ENCODE measurements around the gene FPR2. TPM values are rescaled to one million over a fixed set of nuclear protein-coding genes. Genes with fewer than 3 reads are reported as not detected.
"Not testable (repeated sequence)": the region's sequence is repeated elsewhere in the genome, so short reads cannot be mapped to it uniquely, and the experiment has no call there.

The FPR2 gene
- total and polyA plus RNA-seq, 2 donors (not counting 3 experiments of a cell fraction or from before 2014, with no cell fraction given), result not detected

DNA sequence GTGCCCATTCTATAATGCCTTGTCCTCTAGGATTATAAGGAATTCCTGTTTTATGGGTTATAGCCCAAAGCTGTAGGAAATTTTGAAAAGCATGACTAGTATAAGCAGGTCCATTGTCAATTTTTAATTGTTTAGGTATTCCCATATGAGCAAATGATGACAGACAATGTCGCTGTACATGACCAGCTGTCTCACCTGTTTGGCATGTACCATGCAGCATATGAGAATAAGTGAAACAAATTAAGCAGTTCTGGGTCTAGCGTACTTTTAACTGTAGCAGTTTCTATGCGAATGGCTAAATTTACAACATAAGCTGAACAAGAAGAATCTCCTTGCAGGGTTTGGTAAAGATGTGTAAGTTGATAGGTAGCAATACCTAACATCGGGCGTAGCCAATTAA lies 45.6 kb downstream of the FPR2 start:
- POLR2A ChIA-PET, result not testable (repeated sequence)

DNA sequence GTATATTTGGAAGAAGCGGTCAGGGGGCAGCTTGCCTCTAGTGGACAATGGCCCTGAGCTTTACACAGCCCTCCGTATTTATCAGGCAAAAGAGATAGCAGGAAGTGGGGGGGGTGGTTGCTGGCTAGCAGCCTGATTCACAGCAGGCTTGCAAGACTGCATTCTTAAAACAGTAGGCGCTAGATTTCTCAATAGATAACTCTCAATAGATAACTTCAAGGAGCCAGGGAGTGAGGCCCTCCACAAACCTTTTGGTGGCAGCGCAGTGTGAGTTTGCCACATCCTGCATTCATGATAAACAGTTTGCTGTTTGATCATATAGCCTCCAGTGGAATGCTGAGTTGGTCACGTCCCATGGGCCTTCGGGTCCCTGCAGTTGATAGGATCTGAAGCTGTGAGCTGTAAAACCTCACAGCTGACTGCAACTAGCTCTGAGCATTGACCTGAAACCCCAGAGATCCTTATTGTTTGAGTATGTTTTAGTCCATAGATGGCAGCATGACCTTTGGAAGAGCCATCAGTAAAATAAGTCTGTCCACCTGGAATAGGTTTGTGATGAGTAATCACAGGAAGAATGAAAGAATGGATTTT lies 46.2 kb downstream of the FPR2 start:
- Histone ChIP-seq H2AFZ (ENCODE audit: low read depth, low read length) (no peak overlapping the region), H3K79me2 (ENCODE audit: control insufficient read depth, insufficient read depth, low read length) (no peaks in the 10 kb centered on the region), H3K9me3 (replicated peaks; ENCODE audit: control insufficient read depth, insufficient read depth, low read length) (no peaks in the 10 kb centered on the region), H3K9ac (replicated peaks; ENCODE audit: extremely low read depth, insufficient read depth, low read length) (no peak overlapping the region), H3K27ac (ENCODE audit: insufficient read depth, low read depth, low read length) (no peak overlapping the region), H3K36me3 (ENCODE audit: control insufficient read depth in 2 of 2, extremely low read depth in 1 of 2, insufficient read depth in 2 of 2, low read length in 2 of 2) (no peaks in the 10 kb centered on the region), H3K4me1 (ENCODE audit: control insufficient read depth, extremely low read depth, insufficient read depth, low read length) (no peaks in the 10 kb centered on the region), H3K27me3 (ENCODE audit: control insufficient read depth in 2 of 2, insufficient read depth in 2 of 2, low read length in 2 of 2) (no peaks in the 10 kb centered on the region), H3K4me3 (replicated peaks in 1 of 3; ENCODE audit: insufficient read depth in 1 of 3, low read depth in 1 of 3, low read length in 3 of 3) (no peak overlapping the region), H4K20me1 (replicated peaks; ENCODE audit: control insufficient read depth, extremely low read depth, insufficient read depth, low read length) (no peaks in the 10 kb centered on the region), H3K9me1 (replicated peaks; ENCODE audit: control insufficient read depth, extremely low read depth, insufficient read depth, low read length) (no peaks in the 10 kb centered on the region), H3K4me2 (ENCODE audit: insufficient read depth, low read length) (no peak overlapping the region)
- intact Hi-C loops (cut with micrococcal nuclease), result no loop called here
- TF ChIP-seq JUN (IDR thresholded peaks at IDR 0.05; ENCODE audit: borderline replicate concordance, insufficient read depth, insufficient read length, low read depth) (no peak), GATA2 (IDR thresholded peaks at IDR 0.05; ENCODE audit: insufficient read depth, insufficient read length, low read depth, low read length) (no peak), FOS (IDR thresholded peaks at IDR 0.05; ENCODE audit: borderline replicate concordance, insufficient read depth, low read length) (no peak), POLR2A (IDR thresholded peaks at IDR 0.05; ENCODE audit: low read depth, low read length) (no peak), EZH2 (IDR thresholded peaks at IDR 0.05; ENCODE audit: borderline replicate concordance, low read depth, low read length, severe bottlenecking) (no peak), POLR2AphosphoS5 (IDR thresholded peaks at IDR 0.05; ENCODE audit: insufficient read depth, low read depth, low read length) (no peak), MYC (IDR thresholded peaks at IDR 0.05; ENCODE audit: low read depth, low read length) (no peak)
- TF ChIP-seq, protein P1, sequence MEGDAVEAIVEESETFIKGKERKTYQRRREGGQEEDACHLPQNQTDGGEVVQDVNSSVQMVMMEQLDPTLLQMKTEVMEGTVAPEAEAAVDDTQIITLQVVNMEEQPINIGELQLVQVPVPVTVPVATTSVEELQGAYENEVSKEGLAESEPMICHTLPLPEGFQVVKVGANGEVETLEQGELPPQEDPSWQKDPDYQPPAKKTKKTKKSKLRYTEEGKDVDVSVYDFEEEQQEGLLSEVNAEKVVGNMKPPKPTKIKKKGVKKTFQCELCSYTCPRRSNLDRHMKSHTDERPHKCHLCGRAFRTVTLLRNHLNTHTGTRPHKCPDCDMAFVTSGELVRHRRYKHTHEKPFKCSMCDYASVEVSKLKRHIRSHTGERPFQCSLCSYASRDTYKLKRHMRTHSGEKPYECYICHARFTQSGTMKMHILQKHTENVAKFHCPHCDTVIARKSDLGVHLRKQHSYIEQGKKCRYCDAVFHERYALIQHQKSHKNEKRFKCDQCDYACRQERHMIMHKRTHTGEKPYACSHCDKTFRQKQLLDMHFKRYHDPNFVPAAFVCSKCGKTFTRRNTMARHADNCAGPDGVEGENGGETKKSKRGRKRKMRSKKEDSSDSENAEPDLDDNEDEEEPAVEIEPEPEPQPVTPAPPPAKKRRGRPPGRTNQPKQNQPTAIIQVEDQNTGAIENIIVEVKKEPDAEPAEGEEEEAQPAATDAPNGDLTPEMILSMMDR (IDR thresholded peaks at IDR 0.05; ENCODE audit: extremely low read depth in 1 of 2, insufficient read depth in 1 of 2, low read depth in 1 of 2, low read length in 2 of 2), result no peak
- TF ChIP-seq, protein P2, sequence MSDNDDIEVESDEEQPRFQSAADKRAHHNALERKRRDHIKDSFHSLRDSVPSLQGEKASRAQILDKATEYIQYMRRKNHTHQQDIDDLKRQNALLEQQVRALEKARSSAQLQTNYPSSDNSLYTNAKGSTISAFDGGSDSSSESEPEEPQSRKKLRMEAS (IDR thresholded peaks at IDR 0.05; ENCODE audit: insufficient read depth, insufficient read length), result no peak
- BruUV-seq (replicated peaks), result no TSS peak
- ChIA-PET CTCF (interaction anchor here (1.2 kb wide), 1 partner anchor 10 kb away, joined by 3 read pairs; no protein-coding TSS in a partner anchor), POLR2A (no interaction called here)
- no peak for DNase-seq (ENCODE audit: low read depth, low spot score)
- no peak for FAIRE-seq
- dilution Hi-C loops (cut with MboI; ENCODE audit: extremely low pct_ligation_motif_present, low sequenced_read_pairs), result no loop called here

More for the DNA sequence above, 45.6 kb downstream of the FPR2 start:
- BruUV-seq (replicated peaks); H3K27ac ChIP-seq (ENCODE audit: insufficient read depth, low read depth, low read length); intact Hi-C loops (cut with micrococcal nuclease); H3K4me3 ChIP-seq (replicated peaks in 1 of 3; ENCODE audit: insufficient read depth in 1 of 3, low read depth in 1 of 3, low read length in 3 of 3); H2AFZ ChIP-seq (ENCODE audit: low read depth, low read length); H3K4me1 ChIP-seq (ENCODE audit: control insufficient read depth, extremely low read depth, insufficient read depth, low read length); H3K27me3 ChIP-seq (ENCODE audit: control insufficient read depth in 2 of 2, insufficient read depth in 2 of 2, low read length in 2 of 2); H4K20me1 ChIP-seq (replicated peaks; ENCODE audit: control insufficient read depth, extremely low read depth, insufficient read depth, low read length); H3K9ac ChIP-seq (replicated peaks; ENCODE audit: extremely low read depth, insufficient read depth, low read length); H3K36me3 ChIP-seq (ENCODE audit: control insufficient read depth in 2 of 2, extremely low read depth in 1 of 2, insufficient read depth in 2 of 2, low read length in 2 of 2); H3K9me3 ChIP-seq (replicated peaks; ENCODE audit: control insufficient read depth, insufficient read depth, low read length); dilution Hi-C loops (cut with MboI; ENCODE audit: extremely low pct_ligation_motif_present, low sequenced_read_pairs); DNase-seq (ENCODE audit: low read depth, low spot score); FAIRE-seq; H3K9me1 ChIP-seq (replicated peaks; ENCODE audit: control insufficient read depth, extremely low read depth, insufficient read depth, low read length); H3K4me2 ChIP-seq (ENCODE audit: insufficient read depth, low read length); H3K79me2 ChIP-seq (ENCODE audit: control insufficient read depth, insufficient read depth, low read length): not testable (repeated sequence)
- CTCF ChIA-PET, result interaction anchor here (1.2 kb wide), 1 partner anchor 11 kb away, joined by 3 read pairs; no protein-coding TSS in a partner anchor

Measured in endothelial cell of umbilical vein (primary cell).